C4-2B (cell line): ENCODE data around the gene GPR137B.

Experiments
- H3K27ac ChIP-seq: fragments of 450-650 bp; 2 replicates; pipeline ENCODE4 v1.5.1; 2017
- ZFX ChIP-seq: fragments of 450-650 bp; IDR thresholded peaks from 2 replicates; pipeline ENCODE4 v1.6.1; 2017
- TF ChIP-seq, protein P1 (sequence below): fragments of 450-650 bp; conservative IDR thresholded peaks from 2 replicates; pipeline ENCODE4 v1.5.1; 2017; ENCODE audit warnings: mild to moderate bottlenecking

The GPR137B gene

DNA sequence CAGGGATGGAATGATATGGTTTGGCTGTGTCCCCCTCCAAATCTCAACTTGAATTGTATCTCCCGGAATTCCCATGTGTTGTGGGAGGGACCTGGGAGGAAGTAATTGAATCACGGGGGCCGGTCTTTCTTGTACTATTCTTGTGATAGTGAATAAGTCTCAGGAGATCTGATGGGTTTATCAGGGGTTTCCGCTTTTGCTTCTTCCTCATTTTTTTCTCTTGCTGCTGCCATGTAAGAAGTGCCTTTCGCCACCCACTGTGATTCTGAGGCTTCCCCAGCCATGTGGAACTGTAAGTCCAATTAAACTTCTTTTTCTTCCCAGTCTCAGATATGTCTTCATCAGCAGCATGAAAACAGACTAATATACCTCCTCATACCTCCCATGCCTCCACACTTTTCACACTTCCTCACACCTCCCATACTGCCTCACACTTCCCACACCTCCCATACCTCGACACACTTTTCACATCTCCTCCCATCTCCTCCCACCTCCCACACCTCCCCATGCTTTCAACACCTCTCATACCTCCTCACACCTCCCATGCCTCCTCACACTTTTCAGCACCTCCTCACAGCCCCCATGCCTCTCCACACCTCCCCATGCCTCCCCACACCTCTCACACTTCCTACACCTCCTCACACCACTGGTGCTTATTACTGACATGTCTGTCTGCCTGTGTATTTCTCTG, 21.3 kb downstream of the GPR137B start:
- TF ChIP-seq ZFX = no peak
- TF ChIP-seq, protein P1, sequence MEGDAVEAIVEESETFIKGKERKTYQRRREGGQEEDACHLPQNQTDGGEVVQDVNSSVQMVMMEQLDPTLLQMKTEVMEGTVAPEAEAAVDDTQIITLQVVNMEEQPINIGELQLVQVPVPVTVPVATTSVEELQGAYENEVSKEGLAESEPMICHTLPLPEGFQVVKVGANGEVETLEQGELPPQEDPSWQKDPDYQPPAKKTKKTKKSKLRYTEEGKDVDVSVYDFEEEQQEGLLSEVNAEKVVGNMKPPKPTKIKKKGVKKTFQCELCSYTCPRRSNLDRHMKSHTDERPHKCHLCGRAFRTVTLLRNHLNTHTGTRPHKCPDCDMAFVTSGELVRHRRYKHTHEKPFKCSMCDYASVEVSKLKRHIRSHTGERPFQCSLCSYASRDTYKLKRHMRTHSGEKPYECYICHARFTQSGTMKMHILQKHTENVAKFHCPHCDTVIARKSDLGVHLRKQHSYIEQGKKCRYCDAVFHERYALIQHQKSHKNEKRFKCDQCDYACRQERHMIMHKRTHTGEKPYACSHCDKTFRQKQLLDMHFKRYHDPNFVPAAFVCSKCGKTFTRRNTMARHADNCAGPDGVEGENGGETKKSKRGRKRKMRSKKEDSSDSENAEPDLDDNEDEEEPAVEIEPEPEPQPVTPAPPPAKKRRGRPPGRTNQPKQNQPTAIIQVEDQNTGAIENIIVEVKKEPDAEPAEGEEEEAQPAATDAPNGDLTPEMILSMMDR = no peak
- no peak overlapping the region for H3K27ac ChIP-seq

DNA sequence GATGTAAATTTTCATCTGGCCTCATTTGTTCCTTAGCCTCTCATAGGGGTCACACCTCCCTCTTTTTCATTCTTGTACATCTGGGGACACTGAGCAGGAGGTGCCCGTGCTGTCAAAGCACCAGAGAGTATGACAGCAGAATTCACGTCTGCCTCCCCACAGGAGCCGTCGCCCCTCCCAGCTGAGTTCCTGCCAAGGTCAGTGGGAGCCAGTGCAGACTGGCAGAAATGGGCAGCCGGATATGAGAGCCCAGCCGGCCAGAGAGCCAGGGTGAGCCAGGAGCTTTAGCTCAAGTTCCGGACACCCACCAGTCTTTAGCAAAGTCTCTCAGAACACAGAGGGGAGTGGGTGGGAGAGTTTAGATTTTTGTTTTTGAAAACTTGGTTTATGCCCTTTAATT, 21.9 kb downstream of the GPR137B start:
- no peak for TF ChIP-seq ZFX
- TF ChIP-seq, protein P1 = no peak
- no peak overlapping the region for H3K27ac ChIP-seq

DNA sequence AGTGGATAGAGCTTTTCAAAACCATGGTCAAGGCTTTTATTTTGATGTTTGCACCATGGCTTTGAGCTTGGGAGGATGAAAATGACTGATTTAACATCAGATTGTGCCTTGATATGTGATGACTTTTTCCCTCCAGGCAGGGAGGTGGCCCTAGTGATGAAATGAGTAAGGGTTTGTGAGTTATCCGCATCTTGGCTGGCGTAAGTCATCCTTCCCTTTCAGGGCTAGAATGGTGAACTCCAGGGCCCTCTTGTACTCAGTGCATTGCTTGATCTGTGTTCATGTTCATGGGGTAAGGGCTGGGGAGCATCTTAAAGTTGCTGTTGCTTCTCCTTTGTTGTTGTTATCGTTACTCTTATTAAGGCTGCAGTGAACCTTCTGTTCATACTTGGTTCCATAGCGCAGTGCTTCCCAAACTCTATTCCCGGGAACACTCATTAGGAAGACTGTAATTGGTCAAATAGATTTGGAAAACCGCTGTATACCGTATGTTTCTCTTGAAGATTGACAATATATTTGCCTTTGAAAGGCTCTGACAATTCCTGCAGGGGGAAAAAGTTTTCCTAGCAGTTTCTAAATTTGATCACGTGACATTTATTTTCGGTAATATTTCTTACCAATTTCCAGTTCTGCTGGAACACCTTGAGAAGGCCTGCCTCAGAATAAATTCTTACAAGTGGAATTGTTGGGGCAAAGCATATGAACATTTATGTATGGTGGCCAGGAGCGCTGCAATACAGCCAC, 23.1 kb downstream of the GPR137B start:
- TF ChIP-seq, protein P1 = no peak
- no peak for TF ChIP-seq ZFX
- H3K27ac ChIP-seq = no peak overlapping the region

DNA sequence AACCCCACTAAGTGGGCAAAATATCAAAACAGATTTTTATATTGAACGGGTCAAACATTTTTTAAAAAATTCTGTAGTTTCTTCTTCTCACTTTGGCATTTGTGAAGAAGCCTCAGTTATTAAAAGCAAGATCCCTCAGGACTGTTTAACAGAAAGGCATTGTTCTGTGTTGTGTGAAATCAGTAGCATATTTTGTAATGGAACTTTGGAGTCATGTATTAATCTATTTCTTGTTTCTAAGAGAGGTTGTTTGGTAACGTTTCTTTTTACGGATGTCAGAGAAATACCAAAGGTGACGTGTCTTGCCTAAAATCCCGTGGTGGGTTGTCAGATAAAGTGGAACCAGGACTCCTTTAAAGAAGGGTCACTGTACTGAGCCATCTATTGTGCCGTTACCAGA, 23.7 kb downstream of the GPR137B start:
- H3K27ac ChIP-seq = no peak overlapping the region
- no peak for TF ChIP-seq ZFX
- TF ChIP-seq, protein P1 = no peak

DNA sequence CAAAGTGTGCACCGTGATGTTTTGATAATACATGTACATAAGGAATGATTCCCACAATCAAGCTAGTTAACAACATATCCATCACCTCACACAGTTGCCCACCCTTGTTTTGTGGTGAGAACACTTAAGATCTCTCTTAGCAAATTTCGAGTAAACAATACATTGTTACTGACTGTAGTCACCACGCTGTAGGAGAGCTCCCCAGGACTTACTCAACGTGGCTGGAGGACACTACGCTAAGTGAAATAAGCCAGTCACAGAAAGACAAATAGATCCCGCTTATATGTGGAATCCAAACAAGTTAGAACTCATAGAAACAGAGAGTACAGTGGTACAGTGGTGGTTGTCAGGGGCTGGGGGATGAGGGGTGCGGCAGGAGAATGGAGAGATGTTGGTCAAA, 24.8 kb downstream of the GPR137B start:
- TF ChIP-seq, protein P1 = no peak
- no peak for TF ChIP-seq ZFX
- H3K27ac ChIP-seq = no peak overlapping the region

DNA sequence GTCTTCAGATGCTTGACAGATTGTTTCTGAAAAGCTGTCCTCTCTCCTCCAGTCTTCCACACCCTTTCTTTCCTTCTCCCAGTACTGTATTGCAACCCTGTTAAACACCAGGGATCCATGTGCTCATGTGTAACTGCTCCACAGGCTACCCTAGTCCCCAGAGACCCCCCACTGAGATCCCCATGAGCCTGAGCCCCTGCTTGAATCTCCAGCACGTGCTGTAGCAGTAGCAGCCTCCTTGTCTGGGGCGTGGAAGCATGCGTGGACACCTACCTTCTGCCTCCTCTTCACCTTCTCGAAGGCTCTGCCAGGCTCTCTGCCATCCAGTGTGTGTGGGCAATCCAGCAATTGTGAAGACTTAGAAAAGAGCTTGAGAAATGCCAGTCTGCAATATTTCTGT, 25.2 kb downstream of the GPR137B start:
- no peak overlapping the region for H3K27ac ChIP-seq
- no peak for TF ChIP-seq ZFX

DNA sequence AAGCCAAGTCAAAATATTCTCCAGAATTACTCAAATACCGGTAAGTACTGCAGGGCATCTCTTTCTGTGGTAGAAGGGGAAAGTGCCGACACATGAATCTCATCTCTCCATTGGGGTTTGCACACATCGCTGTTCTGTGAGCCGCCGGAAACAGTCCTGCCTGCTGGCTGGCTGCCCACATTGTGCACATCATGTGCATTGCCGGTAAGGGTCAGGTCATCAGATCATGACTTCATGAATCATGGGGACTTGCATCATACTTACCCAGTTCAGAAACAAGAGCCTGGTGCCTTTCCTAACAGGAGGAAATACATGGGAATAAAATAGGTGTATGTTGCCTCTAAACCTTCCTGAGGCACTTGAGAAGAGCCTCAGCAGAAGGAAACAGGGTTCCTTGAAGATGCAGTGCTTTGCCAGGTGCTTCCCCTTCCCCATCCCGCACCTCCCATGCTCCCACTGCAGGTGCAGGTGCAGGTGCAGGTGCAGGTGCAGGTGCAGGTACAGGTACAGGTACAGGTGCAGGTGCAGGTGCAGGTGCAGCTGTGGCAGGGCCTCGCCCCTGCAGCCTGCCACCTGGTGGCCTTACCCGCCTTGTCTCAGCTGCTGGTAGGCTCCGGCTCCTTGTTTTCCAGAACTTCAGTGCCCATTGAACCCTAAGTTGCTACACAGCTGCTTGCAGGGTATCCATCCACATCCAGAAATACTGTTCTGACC, 26.5 kb downstream of the GPR137B start:
- no peak for TF ChIP-seq ZFX
- TF ChIP-seq, protein P1 = peak; percentile 49; the same call in 1 of the 2 replicates

More for the DNA sequence above, 26.5 kb downstream of the GPR137B start:
- H3K27ac ChIP-seq = no peak overlapping the region
